ENCODE measurements around the gene SOX12.

DNA sequence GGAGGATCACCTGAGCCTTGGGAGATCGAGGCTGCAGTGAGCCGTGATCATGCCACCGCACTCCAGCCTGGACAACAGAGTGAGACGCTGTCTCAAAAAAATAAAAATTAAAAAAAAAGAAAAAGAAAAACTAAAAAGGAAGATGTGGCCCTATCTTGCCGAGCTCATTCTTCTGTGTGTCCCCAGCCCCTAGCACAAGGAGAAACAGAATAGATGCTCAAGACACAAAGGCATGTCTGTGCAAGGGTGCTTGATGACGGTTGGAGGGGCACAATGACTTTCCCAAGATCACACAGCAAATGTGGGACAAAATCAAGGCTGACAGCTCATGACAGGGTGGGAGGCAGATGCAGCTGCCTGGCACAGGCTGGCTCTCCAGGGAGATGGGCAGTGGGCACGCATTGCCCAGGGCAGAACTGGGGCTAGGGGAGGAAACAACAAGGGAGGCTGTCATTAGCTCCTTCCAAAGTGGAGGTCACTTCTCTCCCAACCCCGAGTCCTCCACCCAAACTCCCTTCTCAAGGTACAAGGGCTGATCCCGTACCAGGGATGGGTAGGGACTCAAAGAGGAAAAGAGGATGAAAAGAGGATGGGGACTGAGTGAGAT, 20.8 kb downstream of the SOX12 start:
- TF ChIP-seq, protein P1, sequence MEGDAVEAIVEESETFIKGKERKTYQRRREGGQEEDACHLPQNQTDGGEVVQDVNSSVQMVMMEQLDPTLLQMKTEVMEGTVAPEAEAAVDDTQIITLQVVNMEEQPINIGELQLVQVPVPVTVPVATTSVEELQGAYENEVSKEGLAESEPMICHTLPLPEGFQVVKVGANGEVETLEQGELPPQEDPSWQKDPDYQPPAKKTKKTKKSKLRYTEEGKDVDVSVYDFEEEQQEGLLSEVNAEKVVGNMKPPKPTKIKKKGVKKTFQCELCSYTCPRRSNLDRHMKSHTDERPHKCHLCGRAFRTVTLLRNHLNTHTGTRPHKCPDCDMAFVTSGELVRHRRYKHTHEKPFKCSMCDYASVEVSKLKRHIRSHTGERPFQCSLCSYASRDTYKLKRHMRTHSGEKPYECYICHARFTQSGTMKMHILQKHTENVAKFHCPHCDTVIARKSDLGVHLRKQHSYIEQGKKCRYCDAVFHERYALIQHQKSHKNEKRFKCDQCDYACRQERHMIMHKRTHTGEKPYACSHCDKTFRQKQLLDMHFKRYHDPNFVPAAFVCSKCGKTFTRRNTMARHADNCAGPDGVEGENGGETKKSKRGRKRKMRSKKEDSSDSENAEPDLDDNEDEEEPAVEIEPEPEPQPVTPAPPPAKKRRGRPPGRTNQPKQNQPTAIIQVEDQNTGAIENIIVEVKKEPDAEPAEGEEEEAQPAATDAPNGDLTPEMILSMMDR (IDR thresholded peaks at IDR 0.05 in 8 of 11, conservative IDR thresholded peaks at IDR 0.05 in 3 of 11), result no peak
- TF ChIP-seq POLR2A (IDR thresholded peaks at IDR 0.05), result no peak
- no peak for TF ChIP-seq POLR2AphosphoS5 (IDR thresholded peaks at IDR 0.05)

Data from spleen (tissue), 7 donors.